GM21367 (cell line): Measurements from ENCODE around the gene PTPRN2.

ENCODE experiments used
- ATAC-seq: cut with Tn5 transposase; IDR thresholded peaks from one replicate; pipeline ENCODE4 v1.9.1; 2021; ENCODE audit not compliant: unreplicated experiment

PTPRN2 gene

GRCh38 chr7:158246960-158247673 is 340.5 kb downstream of the PTPRN2 start:
- ATAC-seq, result no peak

- ATAC-seq, result no peak
These were observed 341.2 kb downstream of the PTPRN2 start for GRCh38 chr7:158246272-158246959.

- no peak for ATAC-seq
These were observed 341.9 kb downstream of the PTPRN2 start for GRCh38 chr7:158245724-158246041.

- ATAC-seq, result no peak
These were observed 342.5 kb downstream of the PTPRN2 start for GRCh38 chr7:158244873-158245723.

- no peak for ATAC-seq
These were observed 343.2 kb downstream of the PTPRN2 start for GRCh38 chr7:158244430-158244829.

- ATAC-seq, result no peak
These were observed 345.7 kb downstream of the PTPRN2 start for GRCh38 chr7:158241919-158242318.

GRCh38 chr7:158240801-158241200 is 346.8 kb downstream of the PTPRN2 start:
- no peak for ATAC-seq

GRCh38 chr7:158239290-158239981 is 348.2 kb downstream of the PTPRN2 start:
- ATAC-seq, result no peak

GRCh38 chr7:158238616-158239289 is 348.9 kb downstream of the PTPRN2 start:
- no peak for ATAC-seq

GRCh38 chr7:158237672-158238335 is 349.8 kb downstream of the PTPRN2 start:
- no peak for ATAC-seq

GRCh38 chr7:158236400-158236799 is 351.2 kb downstream of the PTPRN2 start:
- no peak for ATAC-seq

- no peak for ATAC-seq
These were observed 351.8 kb downstream of the PTPRN2 start for GRCh38 chr7:158235862-158236261.

- no peak for ATAC-seq
These were observed 357.7 kb downstream of the PTPRN2 start for GRCh38 chr7:158229945-158230344.

- no peak for ATAC-seq
These were observed 358.6 kb downstream of the PTPRN2 start for GRCh38 chr7:158228986-158229385.

GRCh38 chr7:158228131-158228530 is 359.5 kb downstream of the PTPRN2 start:
- no peak for ATAC-seq

GRCh38 chr7:158227258-158227984 is 360.2 kb downstream of the PTPRN2 start:
- ATAC-seq, result no peak

- no peak for ATAC-seq
These were observed 371.4 kb downstream of the PTPRN2 start for GRCh38 chr7:158216198-158216597.

- ATAC-seq, result no peak
These were observed 378.2 kb downstream of the PTPRN2 start for GRCh38 chr7:158209435-158209834.

GRCh38 chr7:158206341-158206740 is 381.3 kb downstream of the PTPRN2 start:
- ATAC-seq, result no peak
